ENCODE data around the gene PELI3.
"Not testable (repeated sequence)": the region's sequence is repeated elsewhere in the genome, so short reads cannot be mapped to it uniquely, and the experiment has no call there.

PELI3 gene

GRCh38 chr11:66466225-66467033, at the start of gene PELI3:
PELI3 (plus strand) TSS chr11:66466905; CDS start chr11:66468129, 1,224 bp downstream.
- DNase-seq (ENCODE audit: low spot score) = peak; percentile 97

- DNase-seq (ENCODE audit: low spot score) = no peak
Observed at GRCh38 chr11:66417000-66417399, 49.7 kb upstream of the PELI3 start.

- no peak for DNase-seq (ENCODE audit: low spot score)
Observed at GRCh38 chr11:66418168-66418985, 48.3 kb upstream of the PELI3 start.

- DNase-seq (ENCODE audit: low spot score) = no peak
Observed at GRCh38 chr11:66418986-66419308, 47.8 kb upstream of the PELI3 start.

- DNase-seq (ENCODE audit: low spot score) = no peak
Observed at GRCh38 chr11:66419825-66420224, 46.9 kb upstream of the PELI3 start.

GRCh38 chr11:66420671-66421476, 45.8 kb upstream of the PELI3 start, which contains the start of gene NPAS4:
NPAS4 (plus strand) TSS chr11:66421035; CDS start chr11:66421180, 145 bp downstream.
- DNase-seq (ENCODE audit: low spot score) = no peak

GRCh38 chr11:66421492-66422205, 45.1 kb upstream of the PELI3 start:
- DNase-seq (ENCODE audit: low spot score) = peak; percentile 93

- no peak for DNase-seq (ENCODE audit: low spot score)
Observed at GRCh38 chr11:66426314-66426713, 40.4 kb upstream of the PELI3 start.

- no peak for DNase-seq (ENCODE audit: low spot score)
Observed at GRCh38 chr11:66428933-66429332, 37.8 kb upstream of the PELI3 start.

GRCh38 chr11:66429983-66430602, 36.6 kb upstream of the PELI3 start:
- no peak for DNase-seq (ENCODE audit: low spot score)

- not testable (repeated sequence) for DNase-seq (ENCODE audit: low spot score)
Observed at GRCh38 chr11:66431287-66431686, 35.4 kb upstream of the PELI3 start.

- not testable (repeated sequence) for DNase-seq (ENCODE audit: low spot score)
Observed at GRCh38 chr11:66431871-66432329, 34.8 kb upstream of the PELI3 start.

- DNase-seq (ENCODE audit: low spot score) = no peak
Observed at GRCh38 chr11:66432597-66432996, 34.1 kb upstream of the PELI3 start.

- no peak for DNase-seq (ENCODE audit: low spot score)
Observed at GRCh38 chr11:66437979-66438503, 28.7 kb upstream of the PELI3 start.

- peak; percentile 88 for DNase-seq (ENCODE audit: low spot score)
Observed at GRCh38 chr11:66438504-66439466, 27.9 kb upstream of the PELI3 start, which contains the start of gene MRPL11. MRPL11 (minus strand) TSS chr11:66438848; CDS start chr11:66438754, 94 bp downstream.

- not testable (repeated sequence) for DNase-seq (ENCODE audit: low spot score)
Observed at GRCh38 chr11:66440101-66440939, 26.4 kb upstream of the PELI3 start.

- DNase-seq (ENCODE audit: low spot score) = not testable (repeated sequence)
Observed at GRCh38 chr11:66440940-66441282, 25.8 kb upstream of the PELI3 start.

- no peak for DNase-seq (ENCODE audit: low spot score)
Observed at GRCh38 chr11:66443602-66444001, 23.1 kb upstream of the PELI3 start.

- no peak for DNase-seq (ENCODE audit: low spot score)
Observed at GRCh38 chr11:66447012-66447411, 19.7 kb upstream of the PELI3 start.

Data from left forelimb (tissue), 1 donor.